Measurements from ENCODE around the gene C1orf35.

C1orf35 gene

GRCh38 chr1:228072658-228073043 lies 30.5 kb downstream of the C1orf35 start:
- Histone ChIP-seq H3K27me3 (replicated peaks; ENCODE audit: insufficient read depth, low read length) (no peaks in the 10 kb centered on the region), H2AFZ (ENCODE audit: low read length) (no peak overlapping the region), H3K36me3 (replicated peaks; ENCODE audit: insufficient read depth, low read length) (no peaks in the 10 kb centered on the region), H3K9me2 (replicated peaks; ENCODE audit: insufficient read depth, low read length) (no peaks in the 10 kb centered on the region), H3K4me2 (ENCODE audit: low read depth, low read length) (no peak overlapping the region), H3K4me1 (ENCODE audit: low read length) (no peaks in the 10 kb centered on the region), H4K20me1 (ENCODE audit: insufficient read depth, low read length) (0 out of 2 replicates have a peak, but pooled peaks cover 3% of the 10 kb centered on the region), H3K79me2 (ENCODE audit: low read length) (no peaks in the 10 kb centered on the region), H3K4me3 (ENCODE audit: low read length) (no peak overlapping the region), H3K27ac (ENCODE audit: low read length) (no peak overlapping the region), H3K9me3 (replicated peaks; ENCODE audit: insufficient read depth, low read length) (no peaks in the 10 kb centered on the region), H3K9ac (ENCODE audit: low read length) (no peak overlapping the region), H3F3A (ENCODE audit: insufficient read depth, low read length) (no peaks in the 10 kb centered on the region)
- DNase-seq: no peak
- no peak for TF ChIP-seq CTCF (IDR thresholded peaks at IDR 0.05; ENCODE audit: low read length)
- no peak for TF ChIP-seq EZH2 (optimal IDR thresholded peaks at IDR 0.05; ENCODE audit: low read depth, low read length)
- no peak for TF ChIP-seq EZH2phosphoT487 (IDR thresholded peaks at IDR 0.05; ENCODE audit: low read length)

DNA sequence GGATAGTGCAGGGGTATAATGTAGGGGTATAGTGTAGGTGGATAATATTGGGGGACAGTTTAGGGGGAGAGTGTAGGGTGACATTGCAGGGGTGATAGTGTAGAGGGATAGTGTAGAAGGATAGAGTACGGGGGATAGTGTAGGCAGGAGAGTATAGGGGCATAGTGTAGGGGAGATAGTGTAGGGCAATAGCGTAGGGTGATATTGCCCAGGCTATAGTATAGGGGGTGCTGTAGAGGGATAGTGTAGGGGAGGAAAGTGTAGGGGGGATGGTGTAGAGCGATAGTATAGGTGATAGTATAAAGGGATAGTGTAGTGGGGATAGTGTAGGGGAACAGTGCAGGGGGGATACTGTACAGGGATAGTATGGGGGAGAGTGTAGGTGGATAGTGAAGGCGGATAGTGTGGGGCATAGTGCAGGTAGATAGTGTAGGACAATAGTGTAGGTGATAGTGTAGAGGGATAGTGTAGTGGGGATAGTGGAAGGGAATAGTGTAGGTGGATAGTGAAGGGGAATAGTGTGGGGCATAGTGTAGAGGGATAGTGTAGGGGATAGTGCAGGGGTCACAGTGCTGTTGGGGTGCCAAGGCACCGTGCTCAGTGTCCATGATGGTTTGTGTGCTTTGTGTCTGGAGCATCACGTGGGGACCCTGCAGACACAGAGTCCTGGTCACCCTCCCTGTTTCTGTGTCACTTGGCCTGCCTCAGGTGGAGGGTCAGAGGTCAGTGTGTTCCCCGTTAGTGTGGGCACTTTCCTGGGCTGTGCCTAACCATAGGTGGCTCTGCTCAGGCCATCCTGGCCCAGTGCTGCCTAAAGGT lies 31.1 kb downstream of the C1orf35 start:
- no peak overlapping the region for H3K4me2 ChIP-seq (ENCODE audit: low read depth, low read length)
- H4K20me1 ChIP-seq (ENCODE audit: insufficient read depth, low read length): 0 out of 2 replicates have a peak, but pooled peaks cover 3% of the 10 kb centered on the region
- no peak overlapping the region for H2AFZ ChIP-seq (ENCODE audit: low read length)
- H3K36me3 ChIP-seq (replicated peaks; ENCODE audit: insufficient read depth, low read length): no peaks in the 10 kb centered on the region
- no peaks in the 10 kb centered on the region for H3K4me1 ChIP-seq (ENCODE audit: low read length)
- no peaks in the 10 kb centered on the region for H3F3A ChIP-seq (ENCODE audit: insufficient read depth, low read length)
- no peak overlapping the region for H3K4me3 ChIP-seq (ENCODE audit: low read length)
- no peak for DNase-seq
- no peak overlapping the region for H3K9ac ChIP-seq (ENCODE audit: low read length)
- no peaks in the 10 kb centered on the region for H3K79me2 ChIP-seq (ENCODE audit: low read length)
- TF ChIP-seq CTCF (IDR thresholded peaks at IDR 0.05; ENCODE audit: low read length) (no peak), EZH2phosphoT487 (IDR thresholded peaks at IDR 0.05; ENCODE audit: low read length) (no peak), EZH2 (optimal IDR thresholded peaks at IDR 0.05; ENCODE audit: low read depth, low read length) (no peak)
- no peaks in the 10 kb centered on the region for H3K9me2 ChIP-seq (replicated peaks; ENCODE audit: insufficient read depth, low read length)
- H3K27me3 ChIP-seq (replicated peaks; ENCODE audit: insufficient read depth, low read length): peaks cover 5% of the 10 kb centered on the region
- no peak overlapping the region for H3K27ac ChIP-seq (ENCODE audit: low read length)
- H3K9me3 ChIP-seq (replicated peaks; ENCODE audit: insufficient read depth, low read length): no peaks in the 10 kb centered on the region

DNA sequence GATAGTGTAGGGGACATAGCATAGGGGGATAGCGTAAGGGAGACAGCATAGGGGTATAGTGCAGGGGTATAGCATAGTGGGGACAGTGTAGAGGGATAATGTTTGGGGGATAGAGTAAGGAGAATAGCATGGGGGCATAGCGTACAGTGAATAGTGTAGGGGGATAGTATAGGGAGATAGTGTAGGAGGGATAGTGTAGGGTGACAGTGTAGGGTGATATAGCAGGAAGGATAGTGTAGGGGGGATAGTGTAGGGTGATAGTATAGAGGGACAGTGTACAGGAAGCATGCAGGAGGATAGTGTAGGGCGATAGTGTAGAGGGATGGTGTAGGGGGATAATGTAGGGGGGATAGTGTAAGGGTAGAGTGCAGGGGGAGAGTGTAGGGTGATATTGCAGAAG lies 32.3 kb downstream of the C1orf35 start:
- H3K4me2 ChIP-seq (ENCODE audit: low read depth, low read length): no peak overlapping the region
- H3K4me1 ChIP-seq (ENCODE audit: low read length): no peaks in the 10 kb centered on the region
- H4K20me1 ChIP-seq (ENCODE audit: insufficient read depth, low read length): 0 out of 2 replicates have a peak, but pooled peaks cover 3% of the 10 kb centered on the region
- no peaks in the 10 kb centered on the region for H3F3A ChIP-seq (ENCODE audit: insufficient read depth, low read length)
- TF ChIP-seq EZH2 (optimal IDR thresholded peaks at IDR 0.05; ENCODE audit: low read depth, low read length) (no peak), EZH2phosphoT487 (IDR thresholded peaks at IDR 0.05; ENCODE audit: low read length) (no peak), CTCF (IDR thresholded peaks at IDR 0.05; ENCODE audit: low read length) (no peak)
- no peak overlapping the region for H3K9ac ChIP-seq (ENCODE audit: low read length)
- H3K79me2 ChIP-seq (ENCODE audit: low read length): no peaks in the 10 kb centered on the region
- H3K36me3 ChIP-seq (replicated peaks; ENCODE audit: insufficient read depth, low read length): no peaks in the 10 kb centered on the region
- peaks cover 11% of the 10 kb centered on the region for H3K27me3 ChIP-seq (replicated peaks; ENCODE audit: insufficient read depth, low read length)
- no peak overlapping the region for H2AFZ ChIP-seq (ENCODE audit: low read length)
- no peaks in the 10 kb centered on the region for H3K9me3 ChIP-seq (replicated peaks; ENCODE audit: insufficient read depth, low read length)
- no peak overlapping the region for H3K27ac ChIP-seq (ENCODE audit: low read length)
- H3K4me3 ChIP-seq (ENCODE audit: low read length): no peak overlapping the region
- DNase-seq: no peak
- no peaks in the 10 kb centered on the region for H3K9me2 ChIP-seq (replicated peaks; ENCODE audit: insufficient read depth, low read length)
